SK-N-SH (cell line): ENCODE results near the gene TBC1D1. TPM values are rescaled to one million over a fixed set of nuclear protein-coding genes. Genes with fewer than 3 reads are reported as not detected.

Experiments
- CTCF ChIA-PET: fragments of 300-600, 350-600 bp; formaldehyde crosslinking; extraction: SDS; loops from one replicate; lab custom pipeline; 2021; lab: Yijun Ruan, JAX
- POLR2A ChIA-PET: fragments of 350-600 bp; sonication (Branson Sonifier 250); formaldehyde crosslinking; extraction: SDS; loops from one replicate; lab custom pipeline; 2020; ENCODE audit warnings: antibody characterized with exemption, inconsistent platforms; lab: Yijun Ruan, JAX
- DNase-seq: peaks from one replicate; pipeline ENCODE4 v3.0.0; 2012
- H2AFZ ChIP-seq: fragments of 200-600 bp; sonication (generic); 2 replicates; pipeline ENCODE4 v1.8.1; 2016; ENCODE audit warnings: antibody characterized with exemption, mild to moderate bottlenecking, low read depth
- H3F3A ChIP-seq: fragments of 200-600 bp; sonication (generic); replicated peaks from 2 replicates; pipeline ENCODE3; 2016; ENCODE audit warnings: antibody characterized with exemption, mild to moderate bottlenecking; ENCODE audit not compliant: insufficient read depth
- H3K27ac ChIP-seq, 2 experiments: fragments of 200-500 bp in 1 of 2; fragments of 200-600 bp in 1 of 2; sonication (Bioruptor generic) in 1 of 2; sonication (generic), shearing (Covaris generic) in 1 of 2; 2 replicates each; pipeline versions ENCODE4 v1.5.1 to v1.6.1; 2014 to 2016; ENCODE audit warnings: low read depth in 2 of 2, inconsistent platforms in 1 of 2, low read length in 1 of 2, mild to moderate bottlenecking in 1 of 2, mixed read lengths in 1 of 2
- H3K27me3 ChIP-seq: fragments of 200-600 bp; sonication (generic), shearing (Covaris generic); 2 replicates; pipeline ENCODE4 v1.6.1; 2016; ENCODE audit warnings: mixed run types; ENCODE audit not compliant: insufficient read depth
- H3K36me3 ChIP-seq, 2 experiments: fragments of 200-500 bp in 1 of 2; fragments of 200-600 bp in 1 of 2; sonication (Bioruptor generic) in 1 of 2; sonication (generic) in 1 of 2; replicated peaks in 1 of 2; 2 replicates each; pipeline versions ENCODE3 to v1.5.1; 2014 to 2016; ENCODE audit warnings: low read length in 1 of 2, mild to moderate bottlenecking in 1 of 2; ENCODE audit not compliant: insufficient read depth in 2 of 2, control insufficient read depth in 1 of 2
- H3K4me1 ChIP-seq, 2 experiments: fragments of 200-500 bp in 1 of 2; fragments of 200-600 bp in 1 of 2; sonication (Bioruptor generic) in 1 of 2; sonication (generic), shearing (Covaris generic) in 1 of 2; 2 replicates each; pipeline versions ENCODE4 v1.5.1 to v1.6.1; 2014 to 2016; ENCODE audit warnings: low read depth in 1 of 2, low read length in 1 of 2, mixed run types in 1 of 2; ENCODE audit not compliant: insufficient read depth in 2 of 2, control insufficient read depth in 1 of 2
- H3K4me2 ChIP-seq: fragments of 200-600 bp; sonication (generic), shearing (Covaris generic); 2 replicates; pipeline ENCODE4 v1.6.1; 2017; ENCODE audit warnings: mixed run types
- H3K4me3 ChIP-seq, 2 experiments: fragments of 200-500 bp in 1 of 2; fragments of 200-600 bp in 1 of 2; sonication (Bioruptor generic) in 1 of 2; sonication (generic), shearing (Covaris generic) in 1 of 2; 2 replicates each; pipeline versions ENCODE4 v1.5.1 to v1.8.1; 2014 to 2016; ENCODE audit warnings: low read depth in 2 of 2, inconsistent platforms in 1 of 2, low read length in 1 of 2, mild to moderate bottlenecking in 1 of 2, mixed read lengths in 1 of 2, moderate library complexity in 1 of 2
- H3K79me2 ChIP-seq: fragments of 200-600 bp; sonication (generic); 2 replicates; pipeline ENCODE4 v1.8.1; 2017; ENCODE audit warnings: mild to moderate bottlenecking; ENCODE audit not compliant: insufficient read depth
- H3K9ac ChIP-seq: fragments of 200-600 bp; sonication (generic); 2 replicates; pipeline ENCODE4 v1.6.1; 2017; ENCODE audit warnings: mixed run types
- H3K9me2 ChIP-seq: fragments of 200-600 bp; sonication (generic); 2 replicates; pipeline ENCODE4 v1.6.1; 2017; ENCODE audit warnings: mixed run types
- H3K9me3 ChIP-seq: fragments of 200-600 bp; sonication (generic); 2 replicates; pipeline ENCODE4 v1.6.1; 2017; ENCODE audit warnings: mixed run types, mild to moderate bottlenecking, moderate library complexity
- H4K20me1 ChIP-seq: fragments of 200-600 bp; sonication (generic); 2 replicates; pipeline ENCODE4 v1.6.1; 2017; ENCODE audit warnings: mild to moderate bottlenecking, mixed run types; ENCODE audit not compliant: insufficient read depth
- FOSL2 ChIP-seq: IDR thresholded peaks from 2 replicates; pipeline ENCODE4 v1.4.0; 2012; ENCODE audit warnings: low read depth, mild to moderate bottlenecking, moderate library complexity, borderline replicate concordance
- JUND ChIP-seq: IDR thresholded peaks from 2 replicates; pipeline ENCODE4 v1.4.0; 2012
- RAD21 ChIP-seq: IDR thresholded peaks from 2 replicates; pipeline ENCODE4 v1.6.1; 2012; ENCODE audit warnings: mild to moderate bottlenecking, low read length
- WGBS: methylation state at CpG from one replicate; pipeline ENCODE4 v1.1.6; 2017; ENCODE audit warnings: low lambda C conversion rate; 5-methylcytosine and 5-hydroxymethylcytosine counted together
- polyA plus RNA-seq, 3 experiments: library from polyadenylated mRNA; depleted of rRNA; stranded (reverse); fragments of >200 nt; gene quantifications; 2 replicates each; pipeline ENCODE4 v1.2.3, GENCODE V29; 2012
- TF ChIP-seq, protein P1 (sequence below): fragments of 200-600 bp; sonication (generic); IDR thresholded peaks from 2 replicates; pipeline ENCODE4 v1.6.1; 2017; ENCODE audit warnings: antibody characterized with exemption, mild to moderate bottlenecking, moderate library complexity
- TF ChIP-seq, protein P2 (sequence below): fragments of 150-350 bp; IDR thresholded peaks from 2 replicates; pipeline ENCODE4 v1.6.1; 2017; ENCODE audit warnings: antibody characterized with exemption, low read length, low read depth, borderline replicate concordance
- TF ChIP-seq, protein P3 (sequence below): IDR thresholded peaks from 2 replicates; pipeline ENCODE4; 2012

The TBC1D1 gene
- polyA plus RNA-seq, 1 of the 3 experiments (the other 2 are of a cell fraction): 29.8 TPM

DNA sequence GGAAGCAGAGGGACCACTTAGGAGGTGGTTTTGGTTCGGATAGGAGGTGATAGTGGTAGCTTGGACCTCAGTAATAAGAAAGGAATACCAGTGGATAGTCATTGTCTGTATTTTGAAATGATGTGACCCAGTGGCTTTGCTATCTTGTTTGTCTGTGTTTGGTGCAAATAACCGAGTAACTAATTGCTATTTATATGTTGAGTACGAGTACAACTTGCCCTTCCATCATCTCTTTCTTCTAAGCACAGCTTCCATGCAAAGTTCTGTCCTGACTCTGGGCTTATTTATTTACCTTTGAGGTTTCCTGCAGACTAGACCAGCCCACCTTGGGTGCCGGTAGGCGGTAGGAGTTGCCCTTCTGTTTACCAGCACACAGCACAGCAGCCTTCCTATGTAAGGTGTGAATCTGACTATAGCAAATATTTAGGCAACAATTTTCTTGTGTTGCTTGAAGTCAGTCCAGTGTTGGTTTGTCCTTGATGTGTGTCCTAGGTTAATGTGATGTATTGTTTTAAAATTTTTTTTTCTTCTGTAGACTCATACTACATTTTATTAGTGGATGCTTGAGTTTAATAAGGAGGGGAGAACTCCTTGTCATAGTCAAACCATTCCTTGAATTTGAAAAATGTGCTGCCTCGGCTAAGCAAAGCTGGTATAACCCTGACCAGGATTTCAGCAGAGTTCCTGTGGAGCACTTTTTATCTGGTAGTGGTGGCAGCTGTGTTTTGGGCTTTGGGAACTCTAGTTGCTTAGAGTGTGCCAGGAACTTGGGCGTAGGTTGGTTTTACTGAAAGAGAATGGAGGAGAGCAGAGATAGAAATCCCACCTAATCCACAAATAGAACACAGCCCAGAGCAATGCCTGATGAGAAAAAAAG, 91.2 kb downstream of the TBC1D1 start:
- H3K4me2 ChIP-seq: peak overlapping the region; percentile 35; the same call in 1 of the 2 replicates

DNA sequence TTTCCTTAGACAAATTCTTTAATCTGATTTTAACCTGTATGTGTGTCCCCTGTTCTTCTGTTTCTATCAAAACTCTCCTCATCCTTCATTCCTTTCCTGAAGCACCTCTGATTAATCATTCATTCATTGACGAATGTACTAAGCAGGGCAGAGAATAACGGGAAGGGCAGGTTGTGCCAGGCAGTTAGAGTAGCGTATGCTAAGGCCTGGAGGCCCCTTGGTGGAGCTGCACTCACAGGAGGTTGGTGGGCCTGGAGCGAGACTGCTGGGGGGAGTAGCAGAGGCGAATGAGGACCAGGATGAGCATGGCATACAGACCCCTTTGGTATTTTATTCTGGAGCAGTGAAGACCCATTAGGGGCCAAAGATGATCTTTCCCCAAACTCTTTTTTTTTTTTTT, 91.9 kb downstream of the TBC1D1 start:
- Histone ChIP-seq H3K9me3 (no peaks in the 10 kb centered on the region), H3K27me3 (no peaks in the 10 kb centered on the region), H3K27ac (no peak overlapping the region), H3K79me2 (peaks cover 58% of the 10 kb centered on the region; the same call in 1 of the 2 replicates), H2AFZ (no peak overlapping the region), H3K4me3 (no peak overlapping the region), H3F3A (peaks cover 4% of the 10 kb centered on the region), H3K36me3 (no peaks in the 10 kb centered on the region), H3K4me1 (peaks cover 8 to 10% of the 10 kb centered on the region in 2 experiments; a peak in 2 of 4 replicates), H3K9ac (no peak overlapping the region), H3K9me2 (no peaks in the 10 kb centered on the region), H4K20me1 (no peaks in the 10 kb centered on the region; the same call in 1 of the 2 replicates), H3K4me2 (peak overlapping the region; percentile 35; the same call in 1 of the 2 replicates)
- 87% methylated on average over 5 of the region's 5 CpGs for WGBS
- ChIA-PET CTCF (interaction anchor here (0.7 kb wide), 1 partner anchor 22 kb away, joined by 3 read pairs; no protein-coding TSS in a partner anchor), POLR2A (no interaction called here)
- no peak for TF ChIP-seq JUND
- TF ChIP-seq RAD21: no peak
- TF ChIP-seq, protein P1, sequence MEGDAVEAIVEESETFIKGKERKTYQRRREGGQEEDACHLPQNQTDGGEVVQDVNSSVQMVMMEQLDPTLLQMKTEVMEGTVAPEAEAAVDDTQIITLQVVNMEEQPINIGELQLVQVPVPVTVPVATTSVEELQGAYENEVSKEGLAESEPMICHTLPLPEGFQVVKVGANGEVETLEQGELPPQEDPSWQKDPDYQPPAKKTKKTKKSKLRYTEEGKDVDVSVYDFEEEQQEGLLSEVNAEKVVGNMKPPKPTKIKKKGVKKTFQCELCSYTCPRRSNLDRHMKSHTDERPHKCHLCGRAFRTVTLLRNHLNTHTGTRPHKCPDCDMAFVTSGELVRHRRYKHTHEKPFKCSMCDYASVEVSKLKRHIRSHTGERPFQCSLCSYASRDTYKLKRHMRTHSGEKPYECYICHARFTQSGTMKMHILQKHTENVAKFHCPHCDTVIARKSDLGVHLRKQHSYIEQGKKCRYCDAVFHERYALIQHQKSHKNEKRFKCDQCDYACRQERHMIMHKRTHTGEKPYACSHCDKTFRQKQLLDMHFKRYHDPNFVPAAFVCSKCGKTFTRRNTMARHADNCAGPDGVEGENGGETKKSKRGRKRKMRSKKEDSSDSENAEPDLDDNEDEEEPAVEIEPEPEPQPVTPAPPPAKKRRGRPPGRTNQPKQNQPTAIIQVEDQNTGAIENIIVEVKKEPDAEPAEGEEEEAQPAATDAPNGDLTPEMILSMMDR: no peak
- TF ChIP-seq FOSL2: no peak
- TF ChIP-seq, protein P2, sequence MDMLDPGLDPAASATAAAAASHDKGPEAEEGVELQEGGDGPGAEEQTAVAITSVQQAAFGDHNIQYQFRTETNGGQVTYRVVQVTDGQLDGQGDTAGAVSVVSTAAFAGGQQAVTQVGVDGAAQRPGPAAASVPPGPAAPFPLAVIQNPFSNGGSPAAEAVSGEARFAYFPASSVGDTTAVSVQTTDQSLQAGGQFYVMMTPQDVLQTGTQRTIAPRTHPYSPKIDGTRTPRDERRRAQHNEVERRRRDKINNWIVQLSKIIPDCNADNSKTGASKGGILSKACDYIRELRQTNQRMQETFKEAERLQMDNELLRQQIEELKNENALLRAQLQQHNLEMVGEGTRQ: no peak
- no peak for DNase-seq

More for the DNA sequence above, 91.2 kb downstream of the TBC1D1 start:
- POLR2A ChIA-PET: no interaction called here
- H3K27me3 ChIP-seq: no peaks in the 10 kb centered on the region
- peaks cover 4% of the 10 kb centered on the region for H3F3A ChIP-seq
- H3K4me1 ChIP-seq: peaks cover 8 to 10% of the 10 kb centered on the region in 2 experiments; a peak in 2 of 4 replicates
- no peak overlapping the region for H3K4me3 ChIP-seq
- H3K9ac ChIP-seq: no peak overlapping the region
- H3K9me2 ChIP-seq: no peaks in the 10 kb centered on the region
- TF ChIP-seq, protein P3, sequence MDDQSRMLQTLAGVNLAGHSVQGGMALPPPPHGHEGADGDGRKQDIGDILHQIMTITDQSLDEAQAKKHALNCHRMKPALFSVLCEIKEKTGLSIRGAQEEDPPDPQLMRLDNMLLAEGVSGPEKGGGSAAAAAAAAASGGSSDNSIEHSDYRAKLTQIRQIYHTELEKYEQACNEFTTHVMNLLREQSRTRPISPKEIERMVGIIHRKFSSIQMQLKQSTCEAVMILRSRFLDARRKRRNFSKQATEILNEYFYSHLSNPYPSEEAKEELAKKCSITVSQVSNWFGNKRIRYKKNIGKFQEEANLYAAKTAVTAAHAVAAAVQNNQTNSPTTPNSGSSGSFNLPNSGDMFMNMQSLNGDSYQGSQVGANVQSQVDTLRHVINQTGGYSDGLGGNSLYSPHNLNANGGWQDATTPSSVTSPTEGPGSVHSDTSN: no peak
- no peak overlapping the region for H2AFZ ChIP-seq
- no peaks in the 10 kb centered on the region; the same call in 1 of the 2 replicates for H4K20me1 ChIP-seq
- H3K79me2 ChIP-seq: peaks cover 57% of the 10 kb centered on the region; the same call in 1 of the 2 replicates
- no peak overlapping the region for H3K27ac ChIP-seq
- no peaks in the 10 kb centered on the region for H3K9me3 ChIP-seq
- CTCF ChIA-PET: no interaction called here
- no peak for DNase-seq
- WGBS: 79% methylated on average over 7 of the region's 7 CpGs
- H3K36me3 ChIP-seq: no peaks in the 10 kb centered on the region
